Inferior parietal cortex (tissue), 1 donor: Measurements from ENCODE around the gene CHURC1.
A peak's percentile ranks its signal among the peaks of the same experiment; 100 is the strongest.

Experiments used
- DNase-seq: peaks from one replicate; pipeline ENCODE4 v3.0.0-alpha.2; 2016; ENCODE audit errors: extremely low spot score

Gene CHURC1

GRCh38 chr14:64914237-64915028, at the start of gene CHURC1:
CHURC1 (plus strand) TSS chr14:64914455; CDS start chr14:64914496, 41 bp downstream.
- DNase-seq = peak; percentile 98

GRCh38 chr14:64865109-64865508, 49.1 kb upstream of the CHURC1 start:
- no peak for DNase-seq

- DNase-seq = no peak
Measured at GRCh38 chr14:64865992-64866391, 48.3 kb upstream of the CHURC1 start.

GRCh38 chr14:64867182-64867581, 47.1 kb upstream of the CHURC1 start:
- DNase-seq = no peak

- no peak for DNase-seq
Measured at GRCh38 chr14:64868379-64868778, 45.9 kb upstream of the CHURC1 start.

GRCh38 chr14:64868841-64869240, 45.4 kb upstream of the CHURC1 start:
- DNase-seq = no peak

- DNase-seq = no peak
Measured at GRCh38 chr14:64870160-64870559, 44.1 kb upstream of the CHURC1 start.

GRCh38 chr14:64871344-64871743, 42.9 kb upstream of the CHURC1 start:
- DNase-seq = no peak

- DNase-seq = no peak
Measured at GRCh38 chr14:64873506-64874219, 40.6 kb upstream of the CHURC1 start.

- DNase-seq = no peak
Measured at GRCh38 chr14:64875350-64875749, 38.9 kb upstream of the CHURC1 start.

- no peak for DNase-seq
Measured at GRCh38 chr14:64877846-64878245, 36.4 kb upstream of the CHURC1 start.

- no peak for DNase-seq
Measured at GRCh38 chr14:64878837-64879634, 35.2 kb upstream of the CHURC1 start.

GRCh38 chr14:64879635-64880220, 34.5 kb upstream of the CHURC1 start, which contains the start of gene SPTB:
SPTB (minus strand) TSS chr14:64879907; CDS start chr14:64823094, 56,813 bp downstream.
- no peak for DNase-seq

- peak; percentile 42 for DNase-seq
Measured at GRCh38 chr14:64880221-64881121, 33.8 kb upstream of the CHURC1 start.

- DNase-seq = no peak
Measured at GRCh38 chr14:64885559-64885958, 28.7 kb upstream of the CHURC1 start.

GRCh38 chr14:64889352-64889751, 24.9 kb upstream of the CHURC1 start:
- no peak for DNase-seq

- no peak for DNase-seq
Measured at GRCh38 chr14:64891173-64891838, 22.9 kb upstream of the CHURC1 start.

- DNase-seq = peak; percentile 76
Measured at GRCh38 chr14:64891839-64892375, 22.3 kb upstream of the CHURC1 start.

- DNase-seq = no peak
Measured at GRCh38 chr14:64899958-64900357, 14.3 kb upstream of the CHURC1 start.

- DNase-seq = no peak
Measured at GRCh38 chr14:64906022-64906421, 8.2 kb upstream of the CHURC1 start.
